GM19328 (cell line): ENCODE measurements around the gene RTN3.
A peak's percentile ranks its signal among the peaks of the same experiment; 100 is the strongest.
"Not testable (repeated sequence)": the region's sequence is repeated elsewhere in the genome, so short reads cannot be mapped to it uniquely, and the experiment has no call there.

Experiments
- ATAC-seq: cut with Tn5 transposase; IDR thresholded peaks from one replicate; pipeline ENCODE4 v1.9.1; 2021; ENCODE audit warnings: mild to moderate bottlenecking, moderate library complexity; ENCODE audit not compliant: unreplicated experiment

RTN3 gene

GRCh38 chr11:63767565-63768236 lies 86.4 kb downstream of the RTN3 start:
- no peak for ATAC-seq

DNA sequence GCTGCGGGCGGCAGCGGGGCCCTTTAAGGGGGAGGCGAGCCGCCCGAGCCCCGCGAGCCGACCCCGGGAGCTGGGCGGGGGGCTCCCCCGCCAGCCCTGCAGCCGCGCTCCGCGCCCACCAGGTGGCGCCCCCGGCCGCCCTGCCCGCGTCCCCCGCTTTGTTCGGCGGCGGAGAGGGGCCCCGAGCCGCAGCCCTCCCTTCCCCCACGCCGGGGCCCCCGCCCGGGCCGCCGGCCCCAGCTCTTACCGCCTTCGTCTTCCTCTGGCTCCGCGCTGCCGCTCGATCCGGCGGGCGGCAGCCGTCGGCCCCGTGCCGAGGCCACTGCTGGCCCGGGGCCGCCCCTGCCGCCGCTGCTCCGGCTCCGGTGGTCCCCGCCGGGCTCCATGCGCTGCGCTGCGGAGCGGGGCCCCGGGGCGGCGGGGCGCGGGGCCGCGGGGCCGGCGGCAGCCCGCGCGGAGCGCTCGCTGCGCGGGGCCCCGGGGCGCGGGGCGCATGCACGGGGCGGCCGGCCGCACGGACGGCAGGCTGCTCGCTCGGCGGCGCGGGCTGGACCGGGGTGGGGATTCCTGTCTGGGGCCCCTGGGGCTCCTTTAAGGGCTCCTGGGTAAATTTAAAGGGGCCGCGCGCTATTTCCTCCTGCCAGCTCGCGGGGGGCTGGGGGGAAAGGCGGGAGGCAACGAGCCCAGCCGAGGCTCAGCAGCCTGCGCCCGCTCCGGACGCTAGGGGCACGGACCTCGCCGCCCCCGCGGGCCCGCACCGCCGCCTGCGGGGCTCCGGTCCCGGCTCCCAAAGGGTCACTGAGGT lies 87.1 kb downstream of the RTN3 start, which contains the start of gene ZFTA:
ZFTA (minus strand) TSS at position 539 of the 805 bp plus-strand sequence; CDS start at position 386, 153 bp downstream.
- peak; percentile 58 for ATAC-seq

- ATAC-seq: no peak
Measured at GRCh38 chr11:63769042-63769713, 87.9 kb downstream of the RTN3 start.

- no peak for ATAC-seq
Measured at GRCh38 chr11:63769714-63770455, 88.6 kb downstream of the RTN3 start.

DNA sequence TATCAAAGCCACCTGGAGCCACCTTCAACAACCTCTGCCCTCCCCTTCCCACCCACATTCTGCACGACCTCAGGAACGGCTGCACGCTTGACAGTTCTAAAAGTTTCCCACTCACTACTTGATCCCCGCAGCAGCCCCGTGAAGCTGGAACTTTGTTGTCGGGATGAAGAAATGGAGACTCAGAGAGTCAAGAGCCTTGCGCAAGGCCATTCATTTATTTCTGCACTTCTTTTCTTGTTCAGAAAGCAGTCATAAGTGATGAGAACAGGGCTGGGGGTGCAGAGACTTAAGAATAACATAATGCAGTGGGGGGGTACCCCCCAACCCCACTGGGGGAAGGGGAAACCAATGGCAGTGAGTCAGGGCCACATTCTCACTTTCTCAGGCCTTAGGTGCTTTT lies 89.5 kb downstream of the RTN3 start:
- ATAC-seq: no peak

- ATAC-seq: not testable (repeated sequence)
Measured at GRCh38 chr11:63771741-63772318, 90.5 kb downstream of the RTN3 start.

DNA sequence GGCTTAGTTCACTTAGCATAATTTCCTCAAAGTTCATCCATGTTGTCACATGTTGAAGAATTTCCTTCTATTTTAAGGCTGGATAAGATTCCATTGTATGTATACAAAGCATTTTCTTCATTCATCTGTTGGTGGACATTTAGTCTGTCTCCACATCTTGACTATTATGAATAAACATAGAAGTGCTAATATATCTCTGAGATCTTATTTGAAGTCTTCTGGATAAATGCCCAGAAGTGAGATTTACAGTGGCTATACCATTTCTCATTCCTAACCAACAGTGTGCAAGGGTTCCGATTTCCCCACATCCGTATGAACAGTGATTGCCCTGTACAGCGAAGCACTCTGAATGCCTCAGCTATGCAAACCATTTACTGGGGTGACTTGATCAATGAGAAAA lies 93.9 kb downstream of the RTN3 start:
- ATAC-seq: no peak

DNA sequence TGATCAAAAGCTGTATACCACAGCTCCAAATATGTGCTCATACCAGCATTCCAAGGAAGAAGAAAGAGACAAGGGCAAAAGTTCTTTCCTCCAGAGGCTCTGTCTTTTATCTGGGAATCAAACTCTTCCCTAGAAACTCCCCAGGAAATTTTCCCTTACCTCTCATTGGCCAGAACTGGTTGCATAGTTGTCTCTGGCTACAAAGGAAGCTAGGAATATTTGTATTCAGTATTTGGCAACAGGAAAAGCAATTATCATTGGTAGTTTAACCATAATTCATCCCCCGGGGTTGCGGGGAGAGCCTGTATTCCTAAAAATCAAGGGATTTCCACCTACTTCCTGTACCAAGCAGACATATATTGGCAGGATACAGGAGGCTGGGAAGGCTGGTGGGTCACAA lies 97.7 kb downstream of the RTN3 start:
- no peak for ATAC-seq

DNA sequence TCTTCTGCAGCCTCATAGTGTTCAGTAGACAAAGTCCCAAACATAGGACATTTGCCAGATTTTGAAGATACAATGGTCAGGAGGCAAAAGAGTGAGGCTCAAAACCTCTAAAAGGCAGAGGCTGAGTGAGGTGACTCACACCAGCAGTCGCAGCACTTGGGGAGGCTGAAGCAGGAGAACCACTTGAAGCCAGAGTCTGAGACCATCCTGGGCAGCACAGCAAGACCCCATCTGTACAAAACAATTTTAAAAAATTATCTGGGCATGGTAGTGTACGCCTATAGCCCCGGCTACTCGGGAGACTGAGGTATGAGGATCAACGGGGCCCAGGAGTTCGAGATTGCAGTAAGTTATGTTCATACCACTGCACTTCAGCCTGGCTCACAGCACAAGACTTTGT lies 101.4 kb downstream of the RTN3 start:
- ATAC-seq: no peak

- ATAC-seq: no peak
Measured at GRCh38 chr11:63783925-63784592, 102.8 kb downstream of the RTN3 start.

- ATAC-seq: no peak
Measured at GRCh38 chr11:63785823-63786222, 104.5 kb downstream of the RTN3 start.

GRCh38 chr11:63791495-63792167 lies 110.3 kb downstream of the RTN3 start:
- no peak for ATAC-seq

- ATAC-seq: no peak
Measured at GRCh38 chr11:63793161-63793560, 111.9 kb downstream of the RTN3 start.

DNA sequence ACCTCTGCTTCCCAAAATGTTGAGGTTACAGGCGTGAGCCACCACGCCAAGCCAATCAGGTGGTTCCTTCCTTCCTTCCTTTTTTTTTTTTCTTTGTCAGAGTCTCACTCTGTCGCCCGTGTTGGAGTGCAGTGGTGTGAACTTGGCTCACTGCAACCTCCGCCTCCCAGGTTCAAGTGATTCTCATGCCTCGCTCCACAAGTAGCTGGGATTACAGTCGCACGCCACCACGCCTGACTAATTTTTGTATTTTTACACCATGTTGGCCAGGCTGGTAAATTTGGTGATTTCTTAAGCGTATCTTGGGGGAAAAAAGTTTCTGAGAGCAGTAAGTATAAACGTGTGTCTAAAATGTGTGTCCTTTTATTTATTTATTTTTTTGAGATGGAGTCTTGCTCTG lies 113.8 kb downstream of the RTN3 start:
- no peak for ATAC-seq

DNA sequence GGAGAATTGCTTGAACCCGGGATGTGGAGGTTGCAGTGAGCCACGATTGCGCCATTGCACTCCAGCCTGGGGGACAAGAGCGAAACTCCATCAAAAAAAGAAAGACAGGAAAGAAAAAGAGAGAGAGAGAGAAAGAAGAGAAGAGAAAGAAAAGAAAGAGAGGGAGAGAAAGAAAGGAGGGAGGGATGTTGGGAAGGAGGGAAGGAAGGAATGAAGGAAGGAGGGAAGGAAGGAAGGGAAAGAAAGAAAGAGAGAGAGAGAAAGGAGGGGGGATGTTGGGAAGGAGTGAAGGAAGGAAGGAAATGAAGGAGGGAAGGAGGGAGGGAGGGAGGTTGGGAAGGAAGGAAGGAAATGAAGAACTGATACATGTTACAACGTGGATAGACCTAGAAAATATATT lies 119.6 kb downstream of the RTN3 start:
- ATAC-seq: no peak

DNA sequence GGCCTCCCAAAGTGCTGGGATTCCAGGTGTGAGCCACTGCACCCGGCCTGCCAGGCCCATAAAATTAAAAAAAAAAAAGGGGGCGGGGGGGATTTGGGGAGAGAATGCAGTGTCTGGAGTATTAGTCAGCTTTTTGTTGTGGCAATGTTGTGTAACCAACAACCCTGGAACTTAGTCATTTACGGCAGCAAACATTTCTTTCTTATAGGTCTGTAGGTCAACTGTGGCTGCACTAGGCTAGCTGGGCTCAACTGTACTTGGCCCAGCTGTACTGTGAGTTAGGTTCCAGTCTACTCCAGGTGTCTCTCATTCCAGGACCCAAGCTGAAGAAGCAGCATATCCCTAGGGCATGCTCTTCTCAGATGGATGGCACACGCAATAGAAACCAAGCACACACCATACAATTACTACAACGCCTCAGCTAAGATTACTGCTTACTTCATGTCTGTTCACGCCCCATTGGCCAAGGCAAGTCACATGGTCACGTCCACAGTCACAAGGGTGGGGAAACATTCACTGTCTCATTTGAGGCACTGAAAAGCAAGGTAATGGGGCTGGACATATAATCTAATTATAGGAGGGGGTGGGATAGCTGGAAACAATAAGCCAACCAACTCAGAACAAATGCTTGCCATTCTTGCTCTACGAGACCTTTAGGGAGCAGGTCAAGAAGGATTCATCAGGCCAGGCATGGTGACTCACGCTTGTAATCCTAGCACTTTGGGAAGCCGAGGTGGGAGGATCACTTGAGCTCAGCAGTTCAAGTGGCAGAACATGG lies 121.5 kb downstream of the RTN3 start:
- ATAC-seq: no peak

DNA sequence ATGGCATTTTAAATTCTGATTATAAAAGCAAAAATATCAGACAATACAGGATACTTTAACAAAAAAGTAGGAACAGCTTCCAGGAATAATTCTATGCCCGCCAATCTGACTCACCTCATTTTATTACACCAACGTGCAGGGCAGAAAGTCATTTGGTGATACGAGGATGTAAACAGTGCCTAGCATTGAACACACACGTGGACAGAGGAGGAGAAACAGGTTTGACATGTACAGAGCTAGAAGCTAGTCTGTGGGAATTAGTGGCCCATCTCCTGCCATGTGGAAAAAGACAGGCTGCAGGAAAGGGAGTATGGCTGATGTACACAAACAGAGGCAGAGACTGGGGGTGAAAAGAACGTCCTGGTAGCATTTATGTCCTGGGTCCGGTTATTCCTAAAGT lies 123.0 kb downstream of the RTN3 start:
- ATAC-seq: no peak

DNA sequence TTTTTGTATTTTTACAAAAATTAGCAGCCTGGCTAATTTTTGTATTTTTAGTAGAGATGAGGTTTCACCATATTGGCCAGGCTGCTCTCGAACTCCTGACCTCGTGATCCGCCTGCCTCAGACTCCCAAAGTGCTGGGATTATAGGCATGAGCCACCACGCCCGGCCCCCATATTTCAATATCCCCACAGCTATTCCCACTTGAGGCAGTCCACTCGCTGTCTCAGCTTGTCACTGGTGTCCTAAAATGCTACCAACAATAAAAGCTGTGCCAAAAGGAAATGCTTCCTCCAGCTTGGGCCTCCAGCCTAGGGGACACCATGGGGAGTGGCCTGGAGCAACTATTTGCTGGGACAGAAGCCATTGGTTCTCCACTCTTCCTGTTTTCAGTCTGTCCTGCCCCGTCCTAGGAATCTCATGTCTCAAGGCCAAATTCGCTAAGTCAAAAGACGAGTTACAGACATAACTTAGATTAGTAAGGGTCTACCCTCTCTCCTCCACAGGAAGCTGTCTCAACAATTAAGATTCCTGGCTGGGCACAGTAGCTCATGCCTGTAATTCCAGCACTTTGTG lies 124.6 kb downstream of the RTN3 start:
- ATAC-seq: no peak
